HG03521 (cell line): Measurements from ENCODE around the gene PTPRD.
"Not testable (repeated sequence)": the region's sequence is repeated elsewhere in the genome, so short reads cannot be mapped to it uniquely, and the experiment has no call there.

Source experiments
- ATAC-seq: cut with Tn5 transposase; IDR thresholded peaks from one replicate; pipeline ENCODE4 v1.9.1; 2021; ENCODE audit warnings: mild to moderate bottlenecking, moderate library complexity; ENCODE audit not compliant: unreplicated experiment

PTPRD gene

GRCh38 chr9:9091387-9091786 is 1521.4 kb downstream of the PTPRD start:
- ATAC-seq, result no peak

DNA sequence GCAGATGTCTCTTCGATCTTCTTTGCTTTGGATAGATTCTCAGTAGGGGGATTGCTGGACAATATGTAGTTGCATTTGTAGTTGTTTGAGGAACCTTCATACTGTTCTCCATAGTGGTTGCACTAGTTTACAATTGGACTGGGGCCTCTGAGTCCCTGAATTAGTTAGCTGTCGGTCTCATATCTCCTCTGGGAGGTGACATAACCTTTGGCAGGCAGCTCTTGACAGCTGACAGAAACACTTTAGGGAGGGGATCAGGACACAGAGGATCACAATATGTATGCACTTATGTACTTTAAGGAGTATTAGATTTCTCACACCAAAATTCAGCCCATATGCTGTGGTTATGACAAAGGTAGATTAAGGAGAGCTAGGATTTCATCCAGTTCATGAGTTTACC is 1533.3 kb downstream of the PTPRD start:
- no peak for ATAC-seq

- ATAC-seq, result no peak
Observed at GRCh38 chr9:9078301-9078700, 1534.5 kb downstream of the PTPRD start.

DNA sequence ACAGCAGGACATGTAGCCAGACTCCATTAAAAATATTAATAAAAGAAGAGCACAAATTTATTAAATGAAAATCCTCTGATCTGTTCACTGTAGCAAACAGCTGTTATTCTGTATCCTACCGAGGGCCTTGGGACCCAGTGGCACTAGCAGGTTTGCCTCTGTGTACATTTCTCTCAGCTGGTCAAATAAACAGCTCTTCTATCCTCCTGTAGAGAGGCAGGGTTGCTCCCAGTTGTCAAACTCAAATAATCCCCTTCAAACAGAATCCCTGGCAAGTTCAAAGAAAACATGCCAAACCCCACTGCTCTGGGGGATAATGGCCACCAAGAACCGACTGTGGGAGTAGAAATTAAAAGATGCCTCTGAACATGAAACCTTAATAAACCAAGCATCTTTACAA is 1551.2 kb downstream of the PTPRD start:
- ATAC-seq, result no peak

DNA sequence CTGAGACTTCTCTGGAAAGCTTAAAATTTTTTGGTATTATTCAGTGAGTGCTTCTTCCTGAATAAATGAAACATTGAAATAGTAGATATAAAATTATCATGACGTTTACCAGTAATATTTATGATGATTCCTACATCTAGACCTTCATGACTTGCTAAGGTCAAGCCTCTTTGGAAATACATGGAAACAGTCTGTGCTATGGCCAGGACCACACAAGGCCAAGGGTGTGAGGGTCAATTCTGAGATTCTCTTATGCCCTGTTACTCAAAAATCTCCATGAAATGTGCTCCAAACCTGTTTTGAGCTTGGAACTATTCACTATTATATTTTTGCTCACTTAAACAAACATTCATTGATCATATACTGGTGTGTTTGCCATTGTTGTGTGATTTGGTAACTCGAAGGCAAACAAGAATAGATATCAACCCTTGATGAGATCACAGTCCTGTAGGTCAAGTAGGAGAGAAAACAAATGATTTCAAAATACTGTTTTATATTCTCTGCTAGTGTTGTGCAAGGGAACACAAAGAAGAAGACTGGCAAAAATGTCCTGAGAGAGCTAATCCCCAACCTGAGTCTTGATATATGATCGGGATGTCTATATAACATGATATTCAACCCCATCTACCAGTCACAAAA is 1558.3 kb downstream of the PTPRD start:
- ATAC-seq, result no peak

GRCh38 chr9:9045572-9045971 is 1567.2 kb downstream of the PTPRD start:
- no peak for ATAC-seq

DNA sequence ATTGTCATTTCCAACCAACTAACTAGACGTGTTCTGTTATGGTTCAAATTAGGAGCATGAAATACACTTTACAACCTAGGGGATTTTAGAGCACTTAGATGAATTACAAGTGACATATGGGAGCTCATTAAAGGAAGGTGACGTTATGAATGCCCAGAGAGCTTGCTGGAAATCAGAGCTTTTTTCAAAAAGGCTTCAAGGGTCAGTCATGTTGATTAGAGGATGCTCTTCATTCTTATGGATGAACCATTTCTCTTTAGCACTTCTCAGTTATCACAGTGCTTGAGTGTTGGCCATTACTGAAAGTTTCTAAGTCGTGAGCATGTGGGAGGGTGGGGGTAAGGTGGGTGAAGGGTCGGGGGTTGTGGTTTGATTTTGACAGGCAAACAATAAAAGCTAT is 1567.7 kb downstream of the PTPRD start:
- ATAC-seq, result no peak

GRCh38 chr9:9043788-9044187 is 1569.0 kb downstream of the PTPRD start:
- not testable (repeated sequence) for ATAC-seq

DNA sequence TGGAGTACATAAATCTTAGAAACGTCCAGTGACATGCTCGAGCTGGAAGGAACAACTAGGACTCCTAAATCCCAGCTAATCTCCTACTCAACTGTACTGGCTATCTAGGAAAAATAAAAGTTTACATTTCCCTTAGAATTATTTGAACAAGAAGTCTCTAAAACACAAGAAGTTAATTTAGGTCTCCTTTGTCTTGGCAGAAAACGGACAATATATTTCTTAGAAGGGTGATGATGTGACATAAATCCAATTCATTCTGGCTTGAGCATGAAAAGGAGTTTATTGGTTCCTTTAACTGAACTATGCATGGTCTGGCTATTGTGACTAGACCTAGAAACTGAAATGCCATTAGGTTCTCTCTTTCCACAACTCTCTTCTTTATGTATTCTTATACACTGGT is 1571.0 kb downstream of the PTPRD start:
- no peak for ATAC-seq

- no peak for ATAC-seq
Observed at GRCh38 chr9:9033022-9033421, 1579.8 kb downstream of the PTPRD start.

- no peak for ATAC-seq
Observed at GRCh38 chr9:9016597-9016996, 1596.2 kb downstream of the PTPRD start.

DNA sequence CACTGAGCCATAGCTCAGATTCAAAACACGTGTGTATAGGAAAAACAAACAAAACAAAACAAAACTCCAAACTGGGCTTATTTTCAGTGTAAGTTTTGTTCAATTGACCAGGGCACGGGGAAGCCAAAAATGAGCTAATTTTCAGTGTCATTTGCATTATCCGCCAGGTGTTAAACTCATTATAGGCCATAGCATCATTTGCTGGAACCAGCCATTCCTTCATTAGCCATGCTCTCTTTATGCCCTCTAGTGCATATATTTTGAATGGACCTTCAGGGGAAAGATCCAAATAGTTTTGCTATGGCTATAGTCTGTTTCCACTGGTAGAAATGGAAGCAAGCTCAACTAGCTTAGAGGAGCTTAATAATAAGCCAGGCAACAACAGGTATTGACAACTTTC is 1608.0 kb downstream of the PTPRD start:
- ATAC-seq, result no peak

- ATAC-seq, result no peak
Observed at GRCh38 chr9:9002826-9003583, 1609.8 kb downstream of the PTPRD start.

DNA sequence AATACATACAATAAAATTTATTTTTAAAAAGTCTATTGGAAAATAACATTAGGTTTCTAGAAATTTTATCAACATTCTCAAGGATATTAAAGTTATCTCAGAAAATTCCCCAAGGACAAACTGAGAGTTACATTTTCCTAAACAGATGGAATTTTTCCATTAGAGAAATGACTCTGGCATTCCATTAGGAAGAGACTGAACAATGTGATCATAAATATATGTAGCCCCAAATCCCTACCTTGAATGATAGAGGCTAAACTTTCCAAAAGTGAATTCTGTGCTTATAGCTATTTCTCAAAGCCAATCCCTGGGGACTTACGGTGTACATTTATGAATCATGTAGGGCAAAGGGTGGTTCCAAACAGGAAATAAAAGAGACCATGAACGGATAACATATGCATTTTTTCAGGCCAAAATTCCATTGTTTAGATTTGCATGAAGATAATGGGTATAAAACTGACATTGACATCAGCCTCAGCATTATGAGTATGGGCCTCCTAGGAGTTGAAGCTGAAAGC is 1632.2 kb downstream of the PTPRD start:
- ATAC-seq, result no peak

DNA sequence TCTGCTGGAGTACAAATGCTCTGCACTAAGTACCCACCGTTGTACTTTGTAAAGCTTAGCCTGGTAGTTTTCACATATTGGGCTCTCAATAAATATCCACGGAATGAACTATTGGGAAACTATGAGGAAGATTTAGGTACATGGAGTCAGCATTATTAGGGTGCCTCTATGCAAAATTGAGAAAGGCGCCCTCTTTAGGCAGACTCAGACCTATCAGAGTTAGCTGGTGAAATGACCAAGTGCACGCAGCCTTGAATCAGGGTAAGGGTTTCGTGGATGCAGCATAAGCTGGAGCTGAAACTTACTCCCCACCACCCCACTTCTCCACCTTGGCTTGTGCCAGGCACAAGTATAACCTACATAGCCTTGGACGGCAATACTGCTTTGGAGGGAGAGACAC is 1634.5 kb downstream of the PTPRD start:
- ATAC-seq, result no peak

- not testable (repeated sequence) for ATAC-seq
Observed at GRCh38 chr9:8968350-8968749, 1644.5 kb downstream of the PTPRD start.

DNA sequence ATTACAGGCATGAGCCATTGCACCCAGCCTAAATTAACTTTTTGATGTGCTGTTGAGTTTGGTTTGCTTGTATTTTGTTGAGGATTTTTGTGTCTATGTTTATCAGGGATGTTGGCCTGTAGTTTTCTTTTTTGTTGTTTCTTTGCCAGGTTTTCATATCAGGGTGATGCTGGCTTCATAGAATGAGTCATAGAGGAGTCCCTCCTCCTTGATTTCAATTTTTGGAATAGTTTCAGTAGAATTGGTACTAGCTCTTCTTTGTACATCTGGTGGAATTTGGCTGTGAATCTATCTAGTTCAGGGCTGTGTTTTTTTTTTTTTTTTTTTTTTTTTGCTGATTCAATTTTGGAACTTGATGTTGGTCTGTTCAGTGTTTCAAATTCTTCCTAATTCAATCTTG is 1648.9 kb downstream of the PTPRD start:
- ATAC-seq, result no peak

GRCh38 chr9:8962084-8962483 is 1650.7 kb downstream of the PTPRD start:
- ATAC-seq, result no peak

DNA sequence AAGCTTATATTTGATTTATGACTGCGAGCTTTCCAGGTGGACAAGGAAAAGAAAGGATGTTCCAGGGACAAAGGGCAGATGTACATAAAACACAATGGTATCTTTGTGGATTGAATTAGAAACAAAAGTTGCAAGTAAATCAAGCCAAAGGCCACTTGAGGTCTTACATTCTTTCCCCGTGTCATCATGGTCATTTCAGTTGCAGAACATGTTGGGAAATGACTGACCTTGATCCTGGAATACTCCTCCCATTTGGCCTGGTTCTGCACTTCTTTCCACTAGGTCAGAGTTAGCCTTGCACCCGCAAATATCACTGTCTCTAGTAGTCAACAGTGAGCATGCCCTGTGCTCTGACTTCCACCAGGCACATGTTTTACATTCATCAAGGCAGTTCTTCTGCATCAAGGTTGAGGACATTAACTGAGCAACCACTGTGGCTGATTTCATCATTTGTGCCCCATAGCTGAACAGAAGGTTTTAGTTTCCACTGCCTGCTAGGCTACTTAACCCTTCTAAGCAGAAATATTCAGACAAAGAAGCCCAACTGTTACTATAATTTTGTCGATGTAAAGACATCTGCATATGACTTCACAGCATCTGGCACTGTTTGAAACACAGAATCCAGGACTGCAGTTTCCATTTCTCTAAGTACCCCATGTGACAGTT is 1651.5 kb downstream of the PTPRD start:
- ATAC-seq, result no peak

- no peak for ATAC-seq
Observed at GRCh38 chr9:8960254-8960653, 1652.5 kb downstream of the PTPRD start.

DNA sequence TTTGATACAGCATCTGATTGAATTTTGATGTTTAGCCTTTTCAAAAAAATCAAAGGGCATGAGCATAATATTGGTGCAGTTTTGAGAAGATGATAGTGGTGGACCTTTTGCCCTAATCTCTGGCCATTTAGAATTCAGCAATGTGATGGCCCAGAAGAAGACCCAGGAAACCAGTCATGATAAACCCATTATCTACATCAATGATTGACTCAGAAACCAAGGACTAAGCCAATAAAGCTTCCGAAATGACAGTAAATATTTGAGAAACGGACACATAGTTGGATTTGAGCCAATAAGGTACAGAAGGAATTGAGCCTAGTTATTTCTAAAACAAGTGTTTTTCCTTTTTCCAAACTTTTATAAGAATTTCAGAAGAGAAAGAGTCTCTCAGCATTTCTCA is 1654.4 kb downstream of the PTPRD start:
- no peak for ATAC-seq

GRCh38 chr9:8955315-8955714 is 1657.5 kb downstream of the PTPRD start:
- ATAC-seq, result no peak
